Hepatocyte (in vitro differentiated cells): ENCODE data around the gene MEF2B.

Experiments used
- EZH2 ChIP-seq: fragments of 200-600 bp; sonication (generic); IDR thresholded peaks from 2 replicates; pipeline ENCODE4 v1.6.1; 2016; ENCODE audit warnings: antibody characterized with exemption, mild to moderate bottlenecking, borderline replicate concordance
- EZH2phosphoT487 ChIP-seq: fragments of 200-600 bp; sonication (generic); IDR thresholded peaks from one replicate; pipeline ENCODE4 v1.6.1; 2018; ENCODE audit warnings: antibody characterized with exemption, mild to moderate bottlenecking, low read depth, moderate library complexity; ENCODE audit not compliant: unreplicated experiment, severe bottlenecking
- TF ChIP-seq, protein P1 (sequence below): fragments of 200-600 bp; sonication (generic); IDR thresholded peaks from 2 replicates; pipeline ENCODE4 v1.5.1; 2016; ENCODE audit warnings: antibody characterized with exemption, mild to moderate bottlenecking; ENCODE audit not compliant: poor library complexity

DNA sequence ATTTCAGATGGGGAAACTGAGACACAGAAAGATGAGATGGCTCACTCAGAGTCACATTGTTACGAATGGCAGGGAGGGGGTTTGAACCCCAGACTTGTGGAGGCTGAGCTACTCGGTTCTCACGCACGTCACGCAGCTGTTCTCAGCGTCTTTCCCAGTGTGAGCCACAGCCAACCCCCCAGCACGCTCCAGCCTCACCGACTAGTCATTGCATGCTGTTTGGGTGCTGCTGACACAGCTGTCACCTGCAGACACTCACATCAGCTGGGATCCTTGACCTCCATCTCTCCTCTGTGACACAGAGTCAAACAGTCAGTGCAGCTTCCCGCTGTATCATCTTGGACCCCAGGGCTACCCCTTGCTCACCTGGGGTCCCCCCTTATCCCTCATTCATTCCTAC lies 39.3 kb upstream of the MEF2B start:
- TF ChIP-seq, protein P1, sequence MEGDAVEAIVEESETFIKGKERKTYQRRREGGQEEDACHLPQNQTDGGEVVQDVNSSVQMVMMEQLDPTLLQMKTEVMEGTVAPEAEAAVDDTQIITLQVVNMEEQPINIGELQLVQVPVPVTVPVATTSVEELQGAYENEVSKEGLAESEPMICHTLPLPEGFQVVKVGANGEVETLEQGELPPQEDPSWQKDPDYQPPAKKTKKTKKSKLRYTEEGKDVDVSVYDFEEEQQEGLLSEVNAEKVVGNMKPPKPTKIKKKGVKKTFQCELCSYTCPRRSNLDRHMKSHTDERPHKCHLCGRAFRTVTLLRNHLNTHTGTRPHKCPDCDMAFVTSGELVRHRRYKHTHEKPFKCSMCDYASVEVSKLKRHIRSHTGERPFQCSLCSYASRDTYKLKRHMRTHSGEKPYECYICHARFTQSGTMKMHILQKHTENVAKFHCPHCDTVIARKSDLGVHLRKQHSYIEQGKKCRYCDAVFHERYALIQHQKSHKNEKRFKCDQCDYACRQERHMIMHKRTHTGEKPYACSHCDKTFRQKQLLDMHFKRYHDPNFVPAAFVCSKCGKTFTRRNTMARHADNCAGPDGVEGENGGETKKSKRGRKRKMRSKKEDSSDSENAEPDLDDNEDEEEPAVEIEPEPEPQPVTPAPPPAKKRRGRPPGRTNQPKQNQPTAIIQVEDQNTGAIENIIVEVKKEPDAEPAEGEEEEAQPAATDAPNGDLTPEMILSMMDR: no peak
- TF ChIP-seq EZH2: no peak
- TF ChIP-seq EZH2phosphoT487: no peak
